B cell (primary cell): ENCODE data around the gene ZBTB44. TPM values are rescaled to one million over a fixed set of nuclear protein-coding genes. Genes with fewer than 3 reads are reported as not detected.
"Not testable (repeated sequence)": the region's sequence is repeated elsewhere in the genome, so short reads cannot be mapped to it uniquely, and the experiment has no call there.

ENCODE experiments used
- ATAC-seq: fragments of 200-7000 bp; cut with Tn5 transposase; one replicate; pipeline ENCODE4 v1.10.0; 2021; ENCODE audit warnings: low read depth, mild to moderate bottlenecking, moderate number of reproducible peaks, moderate library complexity
- CTCF ChIA-PET: fragments of 350-600 bp; sonication (Branson Sonifier 250); formaldehyde crosslinking; loops from one replicate; lab custom pipeline; 2021; ENCODE audit warnings: antibody characterized with exemption, inconsistent platforms; lab: Charles Lee
- POLR2A ChIA-PET: fragments of 350-600 bp; sonication (Branson Sonifier 250); formaldehyde crosslinking; loops from one replicate; lab custom pipeline; 2021; ENCODE audit warnings: antibody characterized with exemption; lab: Charles Lee
- DNase-seq: peaks from one replicate; pipeline ENCODE4 v3.0.0; 2013
- H2AFZ ChIP-seq: 2 replicates; pipeline ENCODE4 v1.6.1; 2012; ENCODE audit warnings: mild to moderate bottlenecking, low read depth, low read length; ENCODE audit not compliant: insufficient read depth, poor library complexity, severe bottlenecking
- H3K27ac ChIP-seq, 2 donors: 1 replicate in 1 of 2; 2 replicates in 1 of 2; pipeline ENCODE4 v1.5.1; 2012 to 2013; ENCODE audit warnings: low read length in 2 of 2, mild to moderate bottlenecking in 2 of 2, moderate library complexity in 1 of 2
- H3K27me3 ChIP-seq, 4 experiments: fragments of 200-600 bp in 1 of 4; sonication (generic) in 1 of 4; replicated peaks in 1 of 4; 1 replicate in 2 of 4; 2 replicates in 2 of 4; pipeline versions ENCODE4 v1.6.1 to v1.7.0; 2013 to 2016; ENCODE audit warnings: low read length in 3 of 4, mild to moderate bottlenecking in 2 of 4, mixed read lengths in 1 of 4, moderate library complexity in 1 of 4; ENCODE audit not compliant: insufficient read depth in 4 of 4, control insufficient read depth in 3 of 4; ENCODE audit errors: control extremely low read depth in 1 of 4
- H3K36me3 ChIP-seq, 2 experiments: replicated peaks in 1 of 2; 1 replicate in 1 of 2; 2 replicates in 1 of 2; pipeline versions ENCODE4 v1.6.1 to v1.7.1; 2013; ENCODE audit warnings: low read length in 1 of 2; ENCODE audit not compliant: insufficient read depth in 2 of 2, control insufficient read depth in 1 of 2; ENCODE audit errors: control extremely low read depth in 1 of 2, extremely low read depth in 1 of 2
- H3K4me1 ChIP-seq, 2 donors: fragments of 200-600 bp in 1 of 2; sonication (generic) in 1 of 2; 1 replicate in 1 of 2; 2 replicates in 1 of 2; pipeline versions ENCODE4 v1.5.1 to v1.6.1; 2013 to 2017; ENCODE audit warnings: low read length in 2 of 2; ENCODE audit not compliant: control insufficient read depth in 2 of 2, insufficient read depth in 2 of 2
- H3K4me2 ChIP-seq: replicated peaks from 2 replicates; pipeline ENCODE3; 2012; ENCODE audit warnings: mild to moderate bottlenecking, low read depth, low read length; ENCODE audit not compliant: poor library complexity, severe bottlenecking
- H3K4me3 ChIP-seq, 5 experiments: fragments of 200-600 bp in 1 of 5; sonication (generic) in 1 of 5; 1 replicate in 3 of 5; 2 replicates in 2 of 5; pipeline versions ENCODE4 v1.5.1 to v1.7.0; 2011 to 2016; ENCODE audit warnings: low read length in 4 of 5, mild to moderate bottlenecking in 4 of 5, low read depth in 2 of 5, control low read depth in 1 of 5, moderate library complexity in 1 of 5; ENCODE audit not compliant: insufficient read depth in 1 of 5; ENCODE audit errors: control extremely low read depth in 1 of 5, extremely low read depth in 1 of 5
- H3K79me2 ChIP-seq: fragments of 200-600 bp; sonication (generic); one replicate; pipeline ENCODE4 v1.6.0; 2016; ENCODE audit warnings: low read length; ENCODE audit not compliant: control insufficient read depth, insufficient read depth
- H3K9ac ChIP-seq: fragments of 200-600 bp; sonication (generic); 2 replicates; pipeline ENCODE4 v1.6.1; 2017; ENCODE audit warnings: mild to moderate bottlenecking, low read length, moderate library complexity
- H3K9me3 ChIP-seq, 3 donors: one replicate each; pipeline versions ENCODE4 v1.6.1 to v1.7.1; 2013; ENCODE audit warnings: low read length in 2 of 3; ENCODE audit not compliant: control insufficient read depth in 2 of 3, insufficient read depth in 1 of 3; ENCODE audit errors: control extremely low read depth in 1 of 3
- H4K20me1 ChIP-seq: 2 replicates; pipeline ENCODE4 v1.6.0; 2012; ENCODE audit warnings: mild to moderate bottlenecking, low read length; ENCODE audit not compliant: insufficient read depth, control insufficient read depth, poor library complexity, severe bottlenecking
- H3K27ac Mint-ChIP-seq: one replicate; pipeline ENCODE4 v1.8.0; 2021; ENCODE audit warnings: mixed read lengths
- H3K27me3 Mint-ChIP-seq: one replicate; pipeline ENCODE4 v1.8.0; 2021; ENCODE audit warnings: mixed read lengths
- H3K4me1 Mint-ChIP-seq: one replicate; pipeline ENCODE4 v1.8.0; 2021; ENCODE audit warnings: mixed read lengths
- H3K4me3 Mint-ChIP-seq: one replicate; pipeline ENCODE4 v1.8.0; 2021; ENCODE audit warnings: mixed read lengths
- H3K9me3 Mint-ChIP-seq: one replicate; pipeline ENCODE4 v1.8.0; 2022; ENCODE audit warnings: mixed read lengths; ENCODE audit not compliant: insufficient read depth
- EZH2 ChIP-seq: IDR thresholded peaks from 2 replicates; pipeline ENCODE4 v1.6.1; 2012; ENCODE audit warnings: borderline replicate concordance, low read depth, mild to moderate bottlenecking, moderate library complexity, low read length; ENCODE audit not compliant: insufficient read depth, poor library complexity, severe bottlenecking
- WGBS: methylation state at CpG from one replicate; pipeline ENCODE4 v1.1.5; 2013; ENCODE audit warnings: missing lambda C conversion rate; ENCODE audit not compliant: insufficient coverage; 5-methylcytosine and 5-hydroxymethylcytosine counted together
- intact Hi-C: fragments of 100-400 bp; cut with micrococcal nuclease; formaldehyde crosslinking; loops from one replicate; pipeline ENCODE4 v1.10.0; 2022
- polyA plus RNA-seq: library from polyadenylated mRNA; depleted of rRNA; stranded (reverse); fragments of >200 nt; gene quantifications from 2 replicates; pipeline ENCODE4 v1.2.3, GENCODE V29; 2012
- total RNA-seq, 2 donors: library from RNA; stranded (reverse); fragments of 120-200 nt in 1 of 2; gene quantifications; 1 replicate in 1 of 2; 2 replicates in 1 of 2; pipeline versions ENCODE4 v1.2.3 to v1.2.4, GENCODE V29; 2013 to 2022
- TF ChIP-seq, protein P1 (sequence below): fragments of 200-600 bp; IDR thresholded peaks from one replicate; pipeline ENCODE4 v1.8.0; 2022; ENCODE audit warnings: antibody characterized with exemption, mild to moderate bottlenecking

The ZBTB44 gene
- total and polyA plus RNA-seq, 2 donors (not counting 1 experiment from before 2014, with no cell fraction given): 23.3 to 89.4 TPM

- no peaks in the 10 kb centered on the region for H4K20me1 ChIP-seq
- H3K9ac ChIP-seq: no peak overlapping the region
- CTCF ChIA-PET: no interaction called here
- peaks cover 6% of the 10 kb centered on the region for H3K27me3 Mint-ChIP-seq
- POLR2A ChIA-PET: no interaction called here
- no peak overlapping the region for H3K4me3 Mint-ChIP-seq
- H3K4me2 ChIP-seq: no peak overlapping the region
- ATAC-seq: no peak
- H3K9me3 Mint-ChIP-seq: peaks cover 2% of the 10 kb centered on the region
- WGBS: 97% methylated on average over 35 of the region's 36 CpGs
- TF ChIP-seq, protein P1, sequence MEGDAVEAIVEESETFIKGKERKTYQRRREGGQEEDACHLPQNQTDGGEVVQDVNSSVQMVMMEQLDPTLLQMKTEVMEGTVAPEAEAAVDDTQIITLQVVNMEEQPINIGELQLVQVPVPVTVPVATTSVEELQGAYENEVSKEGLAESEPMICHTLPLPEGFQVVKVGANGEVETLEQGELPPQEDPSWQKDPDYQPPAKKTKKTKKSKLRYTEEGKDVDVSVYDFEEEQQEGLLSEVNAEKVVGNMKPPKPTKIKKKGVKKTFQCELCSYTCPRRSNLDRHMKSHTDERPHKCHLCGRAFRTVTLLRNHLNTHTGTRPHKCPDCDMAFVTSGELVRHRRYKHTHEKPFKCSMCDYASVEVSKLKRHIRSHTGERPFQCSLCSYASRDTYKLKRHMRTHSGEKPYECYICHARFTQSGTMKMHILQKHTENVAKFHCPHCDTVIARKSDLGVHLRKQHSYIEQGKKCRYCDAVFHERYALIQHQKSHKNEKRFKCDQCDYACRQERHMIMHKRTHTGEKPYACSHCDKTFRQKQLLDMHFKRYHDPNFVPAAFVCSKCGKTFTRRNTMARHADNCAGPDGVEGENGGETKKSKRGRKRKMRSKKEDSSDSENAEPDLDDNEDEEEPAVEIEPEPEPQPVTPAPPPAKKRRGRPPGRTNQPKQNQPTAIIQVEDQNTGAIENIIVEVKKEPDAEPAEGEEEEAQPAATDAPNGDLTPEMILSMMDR: no peak
- TF ChIP-seq EZH2: no peak
- H3K4me1 ChIP-seq: no peaks in the 10 kb centered on the region
- H3K27ac Mint-ChIP-seq: no peak overlapping the region
- H3K4me1 Mint-ChIP-seq: no peaks in the 10 kb centered on the region
- H3K27ac ChIP-seq: no peak overlapping the region
- intact Hi-C loops: no loop called here
- no peaks in the 10 kb centered on the region for H3K36me3 ChIP-seq
- H3K9me3 ChIP-seq: peaks cover 0 to 13% (median 9%) of the 10 kb centered on the region in 3 donors
- no peak for DNase-seq
- no peaks in the 10 kb centered on the region for H3K79me2 ChIP-seq
- H2AFZ ChIP-seq: no peak overlapping the region
- H3K27me3 ChIP-seq: no peaks in the 10 kb centered on the region
- H3K4me3 ChIP-seq: no peak overlapping the region
Measured at GRCh38 chr11:130337281-130338089, 22.8 kb upstream of the ZBTB44 start.

GRCh38 chr11:130331397-130331796 lies 16.7 kb upstream of the ZBTB44 start:
- H3K4me1 ChIP-seq, H3K27ac Mint-ChIP-seq, CTCF ChIA-PET, H2AFZ ChIP-seq, H3K4me2 ChIP-seq, ATAC-seq, H3K36me3 ChIP-seq, H3K4me1 Mint-ChIP-seq, H3K27me3 ChIP-seq, H3K9ac ChIP-seq, H4K20me1 ChIP-seq, H3K79me2 ChIP-seq, H3K4me3 ChIP-seq, POLR2A ChIA-PET, intact Hi-C loops, H3K27me3 Mint-ChIP-seq, DNase-seq, H3K4me3 Mint-ChIP-seq, H3K9me3 ChIP-seq, H3K9me3 Mint-ChIP-seq, H3K27ac ChIP-seq: not testable (repeated sequence)
- 98% methylated on average over 7 of the region's 19 CpGs for WGBS
